ENCODE measurements around the gene DAAM1.

- no peak for TF ChIP-seq CTCF (conservative IDR thresholded peaks at IDR 0.05 in 1 of 2, IDR thresholded peaks at IDR 0.05 in 1 of 2; ENCODE audit: extremely low read depth in 1 of 2, insufficient read depth in 1 of 2, low read depth in 1 of 2, low read length in 2 of 2)
- TF ChIP-seq EZH2 (IDR thresholded peaks at IDR 0.05; ENCODE audit: borderline replicate concordance, low read length) = no peak
These were observed 92.5 kb downstream of the DAAM1 start for GRCh38 chr14:59280961-59281360.
